Measurements from ENCODE around the gene ZNF142. TPM values are rescaled to one million over a fixed set of nuclear protein-coding genes. Genes with fewer than 3 reads are reported as not detected.

The ZNF142 gene
- polyA plus RNA-seq, 2 of the 4 experiments (the other 2 are of a cell fraction) = 6.3 to 10.7 TPM

DNA sequence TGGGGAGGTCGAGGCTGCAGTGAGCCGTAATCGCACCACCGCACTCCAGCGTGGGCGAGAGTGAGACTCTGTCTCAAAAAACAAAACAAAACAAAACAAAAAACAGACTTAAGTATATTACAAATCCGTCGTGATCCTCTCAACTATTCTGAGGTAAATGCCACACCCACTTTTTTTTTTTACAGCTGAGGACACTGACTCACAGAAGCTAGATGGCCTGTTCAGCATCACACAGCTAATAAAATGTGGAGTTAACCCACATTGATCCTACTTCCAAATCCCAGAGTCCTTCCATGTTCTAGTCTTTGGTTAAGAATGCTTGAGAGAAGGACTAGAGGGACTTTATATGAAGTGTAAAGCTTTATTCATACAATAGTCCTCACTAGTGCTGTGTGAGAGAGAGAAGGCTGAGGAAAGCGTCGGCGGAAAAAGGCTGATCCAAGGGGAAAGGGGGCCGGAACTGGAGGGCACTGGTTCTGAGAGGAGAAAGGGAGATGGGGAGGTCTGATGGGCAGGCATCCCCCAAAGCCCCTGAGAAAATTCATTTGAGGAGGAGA lies 11.8 kb upstream of the ZNF142 start:
- DNase-seq (ENCODE audit: low read depth in 1 of 2, low spot score in 1 of 2) = peak; percentile 16 to 17
- no peaks in the 10 kb centered on the region for H3K9me3 ChIP-seq
- peak overlapping the region; percentile 84 to 90 for H3K27ac ChIP-seq
- TF ChIP-seq RFX5 (IDR thresholded peaks at IDR 0.05) (0 out of 2 replicates have a peak, but pooled peaks have one; percentile 1), RNF2 (IDR thresholded peaks at IDR 0.05; ENCODE audit: borderline replicate concordance, low read depth) (no peak), CEBPB (IDR thresholded peaks at IDR 0.05) (no peak), TFCP2L1 (CRISPR knock-in tag; IDR thresholded peaks at IDR 0.05) (no peak)
- H3K4me1 ChIP-seq = peaks cover 11% of the 10 kb centered on the region; the same call in 2 of the 3 replicates
- H3K4me2 ChIP-seq = peak overlapping the region; percentile 97
- ChIA-PET POLR2A (interaction anchor here (1.1 to 2.7 kb wide), 5 partner anchors 8 to 176 kb away, joined by 3 to 37 read pairs (median 3); partner anchors contain the start of genes BCS1L and ZNF142), CTCF (interaction anchor here (0.9 to 4.3 kb wide), 8 partner anchors 12 to 380 kb away, joined by 3 to 26 read pairs (median 9); partner anchors contain the start of genes BCS1L and ZNF142)
- H3K4me3 ChIP-seq = peak overlapping the region; percentile 87
- peak; percentile 57 to 62; a peak in 5 of 6 replicates for ATAC-seq
- 45% methylated on average over 12 of the region's 12 CpGs for whole genome bisulfite sequencing (ENCODE audit: missing lambda C conversion rate)
- no peak for FAIRE-seq

DNA sequence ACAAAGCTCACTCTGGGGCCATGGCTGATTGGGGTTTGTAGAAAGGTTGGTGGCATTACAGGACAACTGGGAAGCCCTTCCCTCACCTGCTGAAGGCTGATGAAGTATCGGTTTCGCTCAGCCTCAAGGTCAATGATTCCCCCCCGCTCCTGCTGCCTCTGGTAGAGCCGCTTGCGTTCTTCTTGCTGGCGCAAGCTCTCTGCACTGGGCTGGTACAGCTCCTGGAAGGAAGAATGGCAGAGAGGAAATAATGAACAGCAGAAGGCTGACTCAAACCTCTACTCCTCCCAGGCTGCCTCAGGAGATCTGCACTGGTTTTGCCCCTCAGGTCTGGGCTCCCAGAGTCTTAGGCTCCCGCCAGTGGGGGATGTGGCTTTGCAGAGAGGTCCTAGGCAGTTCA lies 5.2 kb upstream of the ZNF142 start:
- POLR2A ChIA-PET = no interaction called here
- ATAC-seq (no peak), FAIRE-seq (no peak)

DNA sequence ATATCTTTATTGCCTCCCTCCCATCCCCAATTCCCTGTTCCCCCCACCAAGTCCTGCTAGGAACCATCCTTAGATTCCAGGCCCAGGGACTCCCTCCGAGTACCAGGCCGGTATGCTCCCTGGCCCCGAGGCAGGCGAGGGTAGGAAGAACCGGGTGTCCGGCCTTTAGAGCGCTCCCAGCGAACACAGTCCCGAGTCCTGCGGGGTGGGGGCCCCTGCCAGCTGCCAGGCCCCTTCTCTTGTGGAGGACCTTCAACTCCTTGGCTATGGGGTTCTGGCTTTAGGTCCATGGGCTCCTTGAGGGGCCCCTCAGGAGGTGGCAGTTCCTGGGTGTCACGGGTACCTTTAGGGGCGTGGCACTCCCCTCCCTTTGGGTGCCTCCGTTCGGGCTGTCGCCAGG lies 4.5 kb upstream of the ZNF142 start:
- FAIRE-seq (no peak), DNase-seq (ENCODE audit: low read depth in 1 of 2, low spot score in 1 of 2) (no peak), ATAC-seq (no peak)
- no peak overlapping the region for H3K4me2 ChIP-seq
- H3K27ac ChIP-seq = no peak overlapping the region
- CTCF ChIA-PET = interaction anchor here (1.0 to 2.4 kb wide), 3 partner anchors 24 to 184 kb away, joined by 3 to 9 read pairs (median 3); no protein-coding TSS in a partner anchor
- 98% methylated on average over 13 of the region's 15 CpGs for WGBS (ENCODE audit: missing lambda C conversion rate)
- TF ChIP-seq CBX8 (IDR thresholded peaks at IDR 0.05) = no peak
- POLR2A ChIA-PET = interaction anchor here (0.7 kb wide), 1 partner anchor 8 kb away, joined by 3 read pairs; the partner anchor contains the start of genes RNF25 and STK36
- H3K9me3 ChIP-seq = no peaks in the 10 kb centered on the region
- H3K4me3 ChIP-seq = no peak overlapping the region
- peaks cover 7% of the 10 kb centered on the region; the same call in 2 of the 3 replicates for H3K4me1 ChIP-seq

More for the DNA sequence above, 5.2 kb upstream of the ZNF142 start:
- TF ChIP-seq ZSCAN20 (CRISPR knock-in tag; IDR thresholded peaks at IDR 0.05) (no peak), HOXB13 (CRISPR knock-in tag; IDR thresholded peaks at IDR 0.05; ENCODE audit: low read depth) (no peak)
- no peak overlapping the region for H3K4me3 ChIP-seq
- CTCF ChIA-PET = interaction anchor here (0.9 to 2.4 kb wide), 3 partner anchors 23 to 188 kb away, joined by 3 to 9 read pairs (median 3); no protein-coding TSS in a partner anchor
- no peak for DNase-seq (ENCODE audit: low read depth in 1 of 2, low spot score in 1 of 2)
- 99% methylated on average over 7 of the region's 7 CpGs for WGBS (ENCODE audit: missing lambda C conversion rate)
- no peak overlapping the region for H3K27ac ChIP-seq
- H3K4me1 ChIP-seq = peaks cover 7% of the 10 kb centered on the region; the same call in 2 of the 3 replicates
- H3K4me2 ChIP-seq = no peak overlapping the region
- H3K9me3 ChIP-seq = no peaks in the 10 kb centered on the region

DNA sequence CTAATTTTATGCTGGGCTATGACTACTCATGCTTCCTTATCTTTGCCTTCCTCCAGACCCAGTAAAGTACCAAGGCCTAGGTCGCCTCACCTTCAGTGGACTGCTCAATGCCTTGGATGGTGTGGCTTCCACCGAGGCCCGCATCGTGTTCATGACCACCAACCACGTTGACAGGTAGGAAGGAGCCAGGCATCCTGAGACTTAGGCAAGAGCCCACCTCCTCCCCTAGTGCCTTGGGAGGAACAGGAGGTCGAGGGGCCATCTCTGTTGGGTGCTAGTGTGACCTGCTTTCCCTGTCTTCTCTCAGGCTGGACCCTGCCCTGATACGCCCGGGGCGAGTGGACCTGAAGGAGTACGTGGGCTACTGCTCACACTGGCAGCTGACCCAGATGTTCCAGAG lies 3.4 kb upstream of the ZNF142 start:
- TF ChIP-seq ZSCAN20 (CRISPR knock-in tag; IDR thresholded peaks at IDR 0.05) (no peak), RARB (CRISPR knock-in tag; IDR thresholded peaks at IDR 0.05) (no peak)
- CTCF ChIA-PET = interaction anchor here (1.1 to 2.4 kb wide), 2 partner anchors 25 to 185 kb away, joined by 3 to 9 read pairs; no protein-coding TSS in a partner anchor
- no peaks in the 10 kb centered on the region for H3K9me3 ChIP-seq
- no peak for FAIRE-seq
- WGBS (ENCODE audit: missing lambda C conversion rate) = 86% methylated on average over 10 of the region's 10 CpGs
- H3K4me1 ChIP-seq = peaks cover 12% of the 10 kb centered on the region; the same call in 2 of the 3 replicates
- POLR2A ChIA-PET = no interaction called here
- no peak for DNase-seq (ENCODE audit: low read depth in 1 of 2, low spot score in 1 of 2)
- no peak for ATAC-seq
- H3K4me3 ChIP-seq = no peak overlapping the region
- no peak overlapping the region for H3K27ac ChIP-seq
- no peak overlapping the region for H3K4me2 ChIP-seq

DNA sequence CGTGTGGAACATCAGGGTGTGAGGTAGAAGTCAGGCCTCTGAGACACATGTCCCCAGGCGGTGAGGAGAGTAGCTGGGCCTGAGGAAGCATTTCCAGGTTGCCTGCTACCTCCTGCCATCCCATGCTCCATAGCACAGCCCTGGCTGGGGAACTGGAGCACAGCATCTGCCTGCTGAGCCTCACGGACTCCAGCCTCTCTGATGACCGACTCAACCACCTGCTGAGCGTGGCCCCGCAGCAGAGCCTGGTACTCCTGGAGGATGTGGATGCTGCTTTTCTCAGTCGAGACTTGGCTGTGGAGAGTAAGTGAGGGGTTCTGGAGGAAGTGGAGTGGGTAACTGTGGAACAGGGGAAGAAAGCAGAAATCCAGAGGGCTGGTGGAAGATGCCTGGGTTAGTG lies 3.0 kb upstream of the ZNF142 start:
- Histone ChIP-seq H3K27ac (no peak overlapping the region), H3K4me2 (no peak overlapping the region), H3K4me3 (no peak overlapping the region), H3K4me1 (peaks cover 14% of the 10 kb centered on the region; the same call in 2 of the 3 replicates), H3K9me3 (no peaks in the 10 kb centered on the region)
- WGBS (ENCODE audit: missing lambda C conversion rate) = 93% methylated on average over 3 of the region's 7 CpGs
- ChIA-PET POLR2A (no interaction called here), CTCF (interaction anchor here (1.1 to 7.8 kb wide), 2 partner anchors 15 to 185 kb away, joined by 3 to 76 read pairs; no protein-coding TSS in a partner anchor)
- FAIRE-seq = no peak
- no peak for TF ChIP-seq HOXB13 (CRISPR knock-in tag; IDR thresholded peaks at IDR 0.05; ENCODE audit: low read depth)
- TF ChIP-seq ZNF302 (CRISPR knock-in tag; IDR thresholded peaks at IDR 0.05) = no peak
- no peak for TF ChIP-seq CHD4 (IDR thresholded peaks at IDR 0.05; ENCODE audit: borderline replicate concordance)
- TF ChIP-seq RNF2 (IDR thresholded peaks at IDR 0.05; ENCODE audit: borderline replicate concordance, low read depth) = no peak
- TF ChIP-seq CBX8 (IDR thresholded peaks at IDR 0.05) = no peak
- TF ChIP-seq, protein P1, sequence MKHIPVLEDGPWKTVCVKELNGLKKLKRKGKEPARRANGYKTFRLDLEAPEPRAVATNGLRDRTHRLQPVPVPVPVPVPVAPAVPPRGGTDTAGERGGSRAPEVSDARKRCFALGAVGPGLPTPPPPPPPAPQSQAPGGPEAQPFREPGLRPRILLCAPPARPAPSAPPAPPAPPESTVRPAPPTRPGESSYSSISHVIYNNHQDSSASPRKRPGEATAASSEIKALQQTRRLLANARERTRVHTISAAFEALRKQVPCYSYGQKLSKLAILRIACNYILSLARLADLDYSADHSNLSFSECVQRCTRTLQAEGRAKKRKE (CRISPR knock-in tag; IDR thresholded peaks at IDR 0.05; ENCODE audit: low read depth) = no peak
- TF ChIP-seq FOSB (CRISPR knock-in tag; IDR thresholded peaks at IDR 0.05) = no peak
- no peak for TF ChIP-seq NPAS2 (CRISPR knock-in tag; IDR thresholded peaks at IDR 0.05; ENCODE audit: borderline replicate concordance)
- no peak for TF ChIP-seq RAD21 (conservative IDR thresholded peaks at IDR 0.05 in 1 of 2, IDR thresholded peaks at IDR 0.05 in 1 of 2)
- no peak for TF ChIP-seq HOXB5 (CRISPR knock-in tag; IDR thresholded peaks at IDR 0.05)
- TF ChIP-seq, protein P2, sequence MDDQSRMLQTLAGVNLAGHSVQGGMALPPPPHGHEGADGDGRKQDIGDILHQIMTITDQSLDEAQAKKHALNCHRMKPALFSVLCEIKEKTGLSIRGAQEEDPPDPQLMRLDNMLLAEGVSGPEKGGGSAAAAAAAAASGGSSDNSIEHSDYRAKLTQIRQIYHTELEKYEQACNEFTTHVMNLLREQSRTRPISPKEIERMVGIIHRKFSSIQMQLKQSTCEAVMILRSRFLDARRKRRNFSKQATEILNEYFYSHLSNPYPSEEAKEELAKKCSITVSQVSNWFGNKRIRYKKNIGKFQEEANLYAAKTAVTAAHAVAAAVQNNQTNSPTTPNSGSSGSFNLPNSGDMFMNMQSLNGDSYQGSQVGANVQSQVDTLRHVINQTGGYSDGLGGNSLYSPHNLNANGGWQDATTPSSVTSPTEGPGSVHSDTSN (IDR thresholded peaks at IDR 0.05) = no peak
- TF ChIP-seq, protein P3, sequence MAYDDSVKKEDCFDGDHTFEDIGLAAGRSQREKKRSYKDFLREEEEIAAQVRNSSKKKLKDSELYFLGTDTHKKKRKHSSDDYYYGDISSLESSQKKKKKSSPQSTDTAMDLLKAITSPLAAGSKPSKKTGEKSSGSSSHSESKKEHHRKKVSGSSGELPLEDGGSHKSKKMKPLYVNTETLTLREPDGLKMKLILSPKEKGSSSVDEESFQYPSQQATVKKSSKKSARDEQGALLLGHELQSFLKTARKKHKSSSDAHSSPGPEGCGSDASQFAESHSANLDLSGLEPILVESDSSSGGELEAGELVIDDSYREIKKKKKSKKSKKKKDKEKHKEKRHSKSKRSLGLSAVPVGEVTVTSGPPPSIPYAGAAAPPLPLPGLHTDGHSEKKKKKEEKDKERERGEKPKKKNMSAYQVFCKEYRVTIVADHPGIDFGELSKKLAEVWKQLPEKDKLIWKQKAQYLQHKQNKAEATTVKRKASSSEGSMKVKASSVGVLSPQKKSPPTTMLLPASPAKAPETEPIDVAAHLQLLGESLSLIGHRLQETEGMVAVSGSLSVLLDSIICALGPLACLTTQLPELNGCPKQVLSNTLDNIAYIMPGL (CRISPR knock-in tag; IDR thresholded peaks at IDR 0.05; ENCODE audit: borderline replicate concordance) = no peak
- no peak for TF ChIP-seq BHLHE40 (IDR thresholded peaks at IDR 0.05; ENCODE audit: low read depth, low read length)
- no peak for TF ChIP-seq EP300 (IDR thresholded peaks at IDR 0.05)
- TF ChIP-seq GATA3 (IDR thresholded peaks at IDR 0.05; ENCODE audit: borderline replicate concordance) = no peak
- no peak for TF ChIP-seq MAZ (IDR thresholded peaks at IDR 0.05; ENCODE audit: borderline replicate concordance, low read depth, low read length)
- no peak for TF ChIP-seq RARB (CRISPR knock-in tag; IDR thresholded peaks at IDR 0.05)
- DNase-seq (ENCODE audit: low read depth in 1 of 2, low spot score in 1 of 2) = no peak
- ATAC-seq = no peak
